Measurements from ENCODE around the gene FBXO17.
"Not testable (repeated sequence)": the region's sequence is repeated elsewhere in the genome, so short reads cannot be mapped to it uniquely, and the experiment has no call there.

Gene FBXO17

GRCh38 chr19:38979812-38980211, 4.3 kb upstream of the FBXO17 start:
- no peak for DNase-seq (ENCODE audit: low spot score)

- no peak for DNase-seq (ENCODE audit: low spot score)
Observed at GRCh38 chr19:38978326-38978689, 2.8 kb upstream of the FBXO17 start.

DNA sequence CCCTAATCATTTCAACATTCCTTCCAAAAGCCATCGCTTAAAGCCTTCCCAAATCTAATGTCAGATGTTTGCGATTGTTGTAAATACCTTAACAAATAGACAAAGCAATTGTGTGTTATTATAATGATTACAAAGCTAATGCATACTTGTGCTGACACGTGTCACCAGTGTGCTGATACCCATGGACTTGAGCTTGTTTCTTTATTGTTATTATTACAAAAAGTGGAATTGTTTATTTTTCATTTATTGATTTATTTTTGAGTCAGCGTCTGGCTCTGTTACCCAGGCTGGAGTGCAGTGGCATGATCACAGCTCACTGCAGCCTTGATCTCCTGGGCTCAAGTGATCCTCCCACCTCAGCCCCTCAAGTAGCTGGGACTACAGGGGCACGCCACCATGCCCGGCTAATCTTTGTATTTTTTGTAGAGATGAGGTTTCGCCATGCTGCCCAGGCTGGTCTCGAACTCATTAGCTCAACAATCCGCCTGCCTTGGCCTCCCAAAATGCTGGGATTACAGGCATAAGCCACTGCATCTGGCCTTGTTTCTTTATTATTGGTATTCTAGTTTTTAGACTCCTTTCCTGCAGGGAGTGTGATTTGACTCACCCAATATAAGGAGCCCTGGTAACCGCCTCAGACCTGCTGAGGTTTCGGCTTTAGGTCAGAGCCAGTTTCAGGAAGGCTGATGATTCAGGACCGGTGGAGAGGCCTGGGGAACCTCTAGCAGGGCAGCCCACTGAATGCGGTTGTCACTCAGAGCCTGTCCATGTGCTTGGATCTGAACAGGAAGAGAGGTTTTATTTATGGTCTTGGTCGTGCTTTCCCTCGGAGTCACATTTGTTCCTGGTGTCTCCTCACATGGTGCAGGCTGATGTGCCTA, 2.1 kb upstream of the FBXO17 start:
- no peak for DNase-seq (ENCODE audit: low spot score)

- DNase-seq (ENCODE audit: low spot score): no peak
Observed at GRCh38 chr19:38975861-38976271, 324 bp upstream of the FBXO17 start.

- no peak for DNase-seq (ENCODE audit: low spot score)
Observed at GRCh38 chr19:38974624-38975213, 823 bp downstream of the FBXO17 start.

GRCh38 chr19:38971672-38972071, 3.9 kb downstream of the FBXO17 start:
- DNase-seq (ENCODE audit: low spot score): no peak

- DNase-seq (ENCODE audit: low spot score): no peak
Observed at GRCh38 chr19:38970664-38971532, 4.6 kb downstream of the FBXO17 start.

DNA sequence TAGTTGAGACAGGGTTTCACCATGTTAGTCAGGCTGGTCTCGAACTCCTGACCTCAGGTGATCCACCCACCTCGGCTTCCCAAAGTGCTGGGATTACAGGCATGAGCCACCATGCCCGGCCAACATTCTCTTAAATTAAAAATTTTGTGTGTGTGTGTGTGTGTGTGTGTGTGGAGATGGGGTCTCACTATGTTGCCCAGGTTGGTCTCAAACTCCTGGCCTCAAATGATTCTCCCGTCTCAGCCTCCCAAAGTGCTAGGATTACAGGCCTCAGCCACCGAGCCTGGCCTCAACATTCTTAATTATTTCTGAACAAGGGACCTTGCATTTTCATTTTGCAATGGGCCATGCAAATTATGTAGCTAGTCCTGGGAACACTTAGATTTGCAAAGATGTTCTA, 9.4 kb downstream of the FBXO17 start:
- not testable (repeated sequence) for DNase-seq (ENCODE audit: low spot score)

DNA sequence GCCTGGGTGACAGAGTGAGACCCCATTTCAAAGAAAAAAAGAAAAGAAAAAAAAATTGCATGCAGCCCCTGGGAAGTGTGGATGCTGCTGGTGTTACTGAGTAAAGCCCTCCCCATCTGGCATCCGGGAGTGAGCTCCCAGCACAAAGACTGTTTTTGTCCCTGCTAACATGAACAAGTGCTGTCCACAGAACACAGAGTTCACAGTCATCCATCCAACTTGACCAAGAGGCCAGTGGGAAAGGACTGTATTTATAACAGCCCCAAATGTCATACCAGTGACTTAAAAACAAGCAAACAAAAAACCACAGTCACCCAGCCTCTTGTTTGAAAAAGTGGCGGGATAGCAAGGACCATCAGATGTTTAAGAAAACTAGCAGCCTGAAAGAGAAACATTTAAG, 10.8 kb downstream of the FBXO17 start:
- DNase-seq (ENCODE audit: low spot score): no peak

- no peak for DNase-seq (ENCODE audit: low spot score)
Observed at GRCh38 chr19:38959618-38960017, 15.9 kb downstream of the FBXO17 start.

DNA sequence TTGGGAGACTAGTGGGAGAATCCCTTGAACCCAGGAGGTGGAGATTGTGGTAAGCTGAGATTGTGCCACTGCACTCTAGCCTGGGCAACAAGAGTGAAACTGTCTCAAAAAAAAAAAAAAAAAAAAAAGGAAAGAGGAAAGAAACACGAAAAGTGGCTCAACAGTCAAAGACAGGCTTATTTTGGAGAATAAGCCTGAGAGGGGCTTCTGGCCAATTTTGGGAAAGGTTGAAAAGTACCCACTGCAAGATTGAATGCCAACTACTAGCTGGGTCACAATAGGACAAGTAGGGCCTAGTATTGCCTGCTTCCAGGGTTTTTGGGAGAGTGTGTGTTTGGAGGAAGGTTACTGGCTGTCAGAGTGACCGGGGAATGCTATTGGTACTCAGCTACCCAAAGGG, 17.2 kb downstream of the FBXO17 start:
- DNase-seq (ENCODE audit: low spot score): no peak

- DNase-seq (ENCODE audit: low spot score): no peak
Observed at GRCh38 chr19:38956264-38956663, 19.3 kb downstream of the FBXO17 start.

DNA sequence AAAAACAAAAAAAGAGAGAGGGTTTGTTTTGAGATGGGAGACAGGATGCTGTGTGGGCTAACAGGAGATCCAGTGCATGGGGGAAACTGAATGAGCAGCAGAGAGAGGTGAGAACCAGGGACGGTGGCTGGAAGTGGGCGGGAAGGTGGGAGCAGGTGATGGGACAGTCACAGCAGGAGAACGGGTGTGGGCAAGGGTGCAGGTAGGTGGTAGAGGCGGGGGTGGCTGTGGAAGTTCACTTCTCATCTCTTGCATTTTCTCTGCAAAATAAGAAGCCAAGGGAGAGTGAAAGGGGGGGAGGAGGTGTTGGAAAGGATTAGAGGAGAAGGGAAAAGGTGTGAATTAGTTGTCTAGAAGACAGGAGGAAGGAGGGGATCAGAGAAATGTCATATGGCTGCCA, 21.9 kb downstream of the FBXO17 start:
- no peak for DNase-seq (ENCODE audit: low spot score)

GRCh38 chr19:38952395-38953165, 23.0 kb downstream of the FBXO17 start:
- DNase-seq (ENCODE audit: low spot score): peak; percentile 75

DNA sequence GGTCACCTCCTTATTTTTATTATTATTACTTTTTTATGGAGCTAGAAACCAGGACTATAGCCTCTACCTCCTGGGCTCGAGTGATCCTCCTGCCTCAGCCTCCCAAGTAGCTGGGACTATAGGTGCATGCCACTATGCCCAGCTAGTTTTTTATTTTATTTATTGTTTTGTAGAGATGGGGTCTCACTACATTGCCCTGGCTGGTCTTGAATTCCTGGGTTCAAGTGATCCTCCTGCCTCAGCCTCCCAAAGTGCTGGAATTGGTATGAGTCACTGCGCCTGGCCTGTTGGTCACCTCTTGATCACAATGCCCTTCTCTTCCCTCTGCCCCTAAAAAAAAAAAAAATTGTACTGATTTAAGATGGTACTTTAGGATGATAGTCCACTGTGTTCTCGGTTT, 24.4 kb downstream of the FBXO17 start:
- DNase-seq (ENCODE audit: low spot score): no peak

DNA sequence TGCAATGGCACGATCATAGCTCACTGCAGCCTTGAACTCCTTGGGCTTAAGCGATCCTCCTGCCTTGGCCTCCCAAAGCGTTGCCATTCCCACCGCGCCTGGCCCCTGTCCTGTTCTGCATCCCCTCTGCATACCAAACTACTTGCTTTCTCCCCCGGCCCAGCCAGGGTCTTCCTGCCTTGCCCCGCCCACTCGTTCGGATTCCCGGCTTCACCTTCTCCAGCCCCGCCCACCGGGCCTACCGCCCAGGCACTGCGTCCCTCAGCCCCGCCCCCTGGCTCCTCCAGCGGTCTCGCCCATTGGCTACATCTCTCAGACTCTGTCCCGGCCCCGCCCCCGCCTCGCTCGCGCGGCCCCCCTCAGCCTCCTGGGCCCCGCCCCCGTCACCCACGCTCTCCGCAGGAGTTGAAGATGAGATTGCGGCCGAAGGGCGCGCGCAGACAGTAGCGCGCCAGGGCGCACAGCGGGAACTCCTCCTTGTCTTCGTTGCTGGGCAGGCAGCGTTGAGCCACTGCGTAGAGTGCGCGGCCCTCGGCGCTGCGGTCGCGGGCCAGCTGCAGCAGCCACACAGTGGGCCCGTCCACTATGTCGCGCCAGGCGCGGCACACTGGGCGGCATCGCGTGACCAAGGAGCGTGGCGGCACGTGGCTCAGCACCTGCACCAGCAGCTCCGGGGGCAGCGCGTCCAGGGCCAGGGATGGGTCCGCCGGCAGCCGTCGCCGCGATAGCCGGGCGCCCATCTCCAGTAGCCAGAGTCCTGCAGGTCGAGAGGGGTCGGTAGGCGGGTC, 25.8 kb downstream of the FBXO17 start:
- no peak for DNase-seq (ENCODE audit: low spot score)

- DNase-seq (ENCODE audit: low spot score): peak; percentile 16
Observed at GRCh38 chr19:38946229-38947010, 29.1 kb downstream of the FBXO17 start.

GRCh38 chr19:38945562-38946228, 29.8 kb downstream of the FBXO17 start:
- peak; percentile 73 for DNase-seq (ENCODE audit: low spot score)

GRCh38 chr19:38944981-38945506, 30.5 kb downstream of the FBXO17 start:
- peak; percentile 56 for DNase-seq (ENCODE audit: low spot score)
